HG02798 (cell line): ENCODE results near the gene TEX29.

Experiments
- ATAC-seq: cut with Tn5 transposase; IDR thresholded peaks from one replicate; pipeline ENCODE4 v1.9.1; 2021; ENCODE audit warnings: mild to moderate bottlenecking; ENCODE audit not compliant: unreplicated experiment, poor library complexity

TEX29 gene

GRCh38 chr13:111288276-111288675 is 32.2 kb upstream of the TEX29 start:
- no peak for ATAC-seq

DNA sequence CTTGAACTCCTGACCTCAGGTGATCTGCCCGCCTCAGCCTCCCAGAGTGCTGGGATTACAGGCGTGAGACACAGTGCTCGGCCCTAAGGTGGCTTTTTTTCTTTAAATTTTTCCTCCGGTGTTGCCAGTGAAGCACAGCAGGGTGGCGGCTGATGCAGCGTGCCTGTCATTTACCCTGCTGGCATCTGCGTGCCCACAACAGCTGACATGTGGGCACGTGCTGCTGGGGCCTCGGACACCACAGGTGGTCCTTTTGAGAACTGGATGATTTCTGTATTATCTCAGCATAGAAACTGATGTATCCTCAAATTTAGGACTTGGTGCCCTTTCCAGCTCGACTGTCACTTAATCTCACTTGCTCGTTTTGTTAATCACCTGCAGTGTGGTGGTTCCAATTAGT is 31.2 kb upstream of the TEX29 start:
- no peak for ATAC-seq

DNA sequence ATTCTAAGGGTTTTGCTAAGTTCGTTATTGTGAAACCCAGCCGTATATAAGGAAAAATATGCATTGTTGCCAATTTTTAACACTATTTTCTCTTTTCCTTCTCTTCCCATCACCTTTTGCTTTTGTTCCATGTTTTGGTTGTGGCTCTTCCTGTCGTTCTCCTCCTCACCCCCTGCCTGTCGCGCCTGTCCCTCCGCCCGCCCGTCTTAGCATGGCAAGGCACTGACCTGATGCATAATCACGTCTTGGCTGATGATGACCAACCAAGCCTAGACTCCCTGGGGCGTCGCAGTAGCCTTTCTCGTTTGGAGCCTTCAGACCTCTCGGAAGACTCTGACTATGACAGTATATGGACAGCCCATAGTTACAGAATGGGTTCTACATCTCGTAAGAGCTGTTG is 28.5 kb upstream of the TEX29 start:
- no peak for ATAC-seq

- no peak for ATAC-seq
These were observed 27.5 kb upstream of the TEX29 start for GRCh38 chr13:111292710-111293485.

DNA sequence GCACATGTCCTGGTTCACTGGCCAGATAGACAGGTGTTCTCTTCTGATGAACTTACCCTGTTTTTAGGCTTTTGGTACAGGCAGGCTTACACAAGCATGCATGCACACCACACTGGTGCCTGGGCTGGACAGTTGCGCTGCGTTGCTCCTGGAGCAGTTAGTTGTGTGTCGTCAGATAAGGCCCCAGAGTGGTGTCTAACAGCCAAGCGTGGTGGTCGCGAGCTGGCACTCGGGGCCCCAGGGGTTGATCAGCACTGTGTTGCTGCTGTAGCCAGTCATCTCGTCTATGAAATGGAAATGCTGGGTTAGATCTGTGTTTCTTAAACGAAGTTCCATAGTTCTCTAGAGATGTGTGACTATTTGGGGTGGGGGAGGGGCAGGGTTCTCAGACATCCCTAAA is 24.6 kb upstream of the TEX29 start:
- no peak for ATAC-seq

DNA sequence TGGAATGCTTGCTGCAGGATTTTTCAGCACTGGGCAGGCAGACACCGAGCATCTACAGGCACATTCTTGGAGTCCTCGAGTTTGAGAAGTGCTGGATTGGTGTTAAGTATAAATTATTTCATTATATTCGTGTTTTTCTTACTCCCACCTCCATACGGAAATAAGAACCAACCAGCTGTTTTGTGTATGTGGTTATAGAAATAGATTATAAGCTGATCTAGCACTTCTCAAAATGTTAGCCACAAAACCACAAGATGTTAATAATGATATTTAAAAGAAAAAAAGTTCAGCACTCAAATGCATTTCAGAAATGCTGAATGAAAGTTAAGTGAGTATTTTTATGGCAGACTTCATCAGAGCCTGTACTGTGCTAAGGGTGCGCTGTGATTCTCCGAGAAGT is 24.0 kb upstream of the TEX29 start:
- no peak for ATAC-seq

- ATAC-seq: no peak
These were observed 22.0 kb upstream of the TEX29 start for GRCh38 chr13:111298214-111298975.

GRCh38 chr13:111302045-111302726 is 18.3 kb upstream of the TEX29 start:
- ATAC-seq: no peak

DNA sequence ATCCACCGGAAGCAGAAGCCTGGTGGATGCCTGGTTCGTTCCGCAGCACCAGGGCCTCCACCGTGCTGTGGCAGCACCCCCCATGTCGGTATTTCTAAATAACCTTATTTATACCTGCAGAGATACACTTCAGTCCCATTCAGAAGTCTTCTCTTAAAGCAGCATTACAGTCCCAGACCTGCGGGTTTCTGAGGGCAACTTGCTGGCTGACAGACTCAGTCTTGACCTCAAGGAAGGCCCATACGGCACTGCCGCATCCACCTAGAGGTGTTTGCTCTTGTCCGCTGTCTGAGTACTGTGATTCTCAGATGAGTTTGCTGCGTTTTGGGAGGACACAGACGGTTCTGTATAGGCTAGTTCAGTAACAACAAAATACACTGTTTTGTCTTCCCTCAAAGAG is 16.9 kb upstream of the TEX29 start:
- ATAC-seq: no peak

- peak; percentile 85 for ATAC-seq
These were observed 16.3 kb upstream of the TEX29 start for GRCh38 chr13:111304041-111304544.

- ATAC-seq: no peak
These were observed 15.7 kb upstream of the TEX29 start for GRCh38 chr13:111304603-111305289.

- ATAC-seq: no peak
These were observed 7.4 kb upstream of the TEX29 start for GRCh38 chr13:111312944-111313590.

GRCh38 chr13:111313911-111314425 is 6.5 kb upstream of the TEX29 start:
- ATAC-seq: no peak

- no peak for ATAC-seq
These were observed 5.6 kb upstream of the TEX29 start for GRCh38 chr13:111314852-111315251.

- ATAC-seq: no peak
These were observed 5.0 kb upstream of the TEX29 start for GRCh38 chr13:111315347-111315995.

- ATAC-seq: no peak
These were observed 4.2 kb upstream of the TEX29 start for GRCh38 chr13:111316161-111316730.

DNA sequence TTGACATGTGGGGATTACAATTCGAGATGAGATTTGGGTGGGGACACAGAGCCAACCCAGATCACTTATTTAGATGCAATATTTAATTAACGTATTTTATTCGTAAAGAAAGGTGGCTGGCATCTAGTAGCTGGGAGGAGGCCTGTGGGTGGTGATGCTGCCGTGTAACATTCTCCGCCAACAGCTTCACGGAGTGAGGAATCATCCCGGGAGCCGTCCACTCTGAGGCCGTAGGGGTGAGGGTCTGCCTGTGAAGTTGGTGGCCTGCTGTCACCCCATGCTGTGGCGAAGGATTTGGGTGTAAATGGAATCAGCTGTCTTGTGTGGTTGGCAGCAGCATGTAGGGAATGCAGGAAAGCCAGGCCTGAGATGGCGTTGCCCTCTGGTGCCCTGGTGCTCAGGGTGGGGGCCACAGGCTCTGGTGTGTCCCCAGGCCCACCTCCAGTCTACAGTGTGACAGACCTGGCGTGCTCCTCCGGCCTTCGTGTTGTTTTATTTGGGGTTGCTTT is 3.3 kb upstream of the TEX29 start:
- ATAC-seq: no peak

DNA sequence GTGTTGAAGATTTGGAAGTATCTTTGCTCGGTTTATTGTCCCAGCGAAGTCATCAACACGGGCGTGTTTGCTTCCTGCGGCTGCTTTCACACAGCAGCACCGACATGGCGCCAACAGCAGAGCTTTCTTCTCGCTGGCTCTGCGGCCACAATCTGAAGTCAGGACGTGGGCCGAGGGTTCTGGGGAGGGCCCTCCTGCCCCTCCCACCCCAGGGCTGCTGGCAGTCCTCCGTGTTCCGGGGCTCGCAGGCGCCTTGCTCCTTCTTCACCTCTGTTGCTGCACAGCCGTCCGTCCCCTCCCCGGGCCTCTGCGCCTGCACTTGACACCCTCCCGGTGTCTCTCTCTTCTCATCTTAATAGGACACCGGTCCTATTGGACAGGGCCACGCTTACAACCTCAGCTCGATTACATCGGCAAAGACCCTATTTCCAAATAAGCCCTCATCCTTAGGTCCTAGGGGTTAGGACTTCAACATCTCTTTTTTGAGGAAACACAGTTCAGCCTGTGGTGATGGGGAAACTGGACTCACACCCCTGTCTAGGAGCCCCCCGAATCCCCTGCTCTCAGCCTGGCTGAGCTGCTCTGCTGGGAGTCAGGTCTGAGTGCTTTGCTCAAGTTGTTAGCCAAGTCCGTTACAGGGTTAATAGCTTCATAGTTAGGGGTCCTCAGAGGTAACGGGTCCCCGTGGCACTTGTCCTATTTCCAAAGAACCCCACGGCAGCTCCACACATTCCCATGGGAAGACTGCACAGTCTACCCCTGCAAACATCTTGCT is 2.7 kb upstream of the TEX29 start:
- no peak for ATAC-seq
